Stomach (tissue), 4 donors: ENCODE measurements around the gene C16orf54.
A peak's percentile ranks its signal among the peaks of the same experiment; 100 is the strongest.

ENCODE experiments used
- EP300 ChIP-seq: sonication (generic); formaldehyde crosslinking; IDR thresholded peaks from one replicate; pipeline ENCODE4 v1.6.1; 2017; ENCODE audit warnings: antibody characterized with exemption
- POLR2A ChIP-seq, 4 donors: fragments of 450-650 bp; IDR thresholded peaks; one replicate each; pipeline ENCODE4 v1.6.1; 2016; ENCODE audit warnings: antibody characterized with exemption in 4 of 4, control low read depth in 2 of 4, mild to moderate bottlenecking in 1 of 4, moderate library complexity in 1 of 4
- TF ChIP-seq, protein P1 (sequence below), 7 experiments: fragments of 450-650 bp in 4 of 7; fragments of 200-600 bp in 3 of 7; sonication (generic) in 3 of 7; IDR thresholded peaks; one replicate each; pipeline ENCODE4 v1.5.1; 2016 to 2019; ENCODE audit warnings: antibody characterized with exemption in 7 of 7, control low read depth in 2 of 7, mild to moderate bottlenecking in 1 of 7

DNA sequence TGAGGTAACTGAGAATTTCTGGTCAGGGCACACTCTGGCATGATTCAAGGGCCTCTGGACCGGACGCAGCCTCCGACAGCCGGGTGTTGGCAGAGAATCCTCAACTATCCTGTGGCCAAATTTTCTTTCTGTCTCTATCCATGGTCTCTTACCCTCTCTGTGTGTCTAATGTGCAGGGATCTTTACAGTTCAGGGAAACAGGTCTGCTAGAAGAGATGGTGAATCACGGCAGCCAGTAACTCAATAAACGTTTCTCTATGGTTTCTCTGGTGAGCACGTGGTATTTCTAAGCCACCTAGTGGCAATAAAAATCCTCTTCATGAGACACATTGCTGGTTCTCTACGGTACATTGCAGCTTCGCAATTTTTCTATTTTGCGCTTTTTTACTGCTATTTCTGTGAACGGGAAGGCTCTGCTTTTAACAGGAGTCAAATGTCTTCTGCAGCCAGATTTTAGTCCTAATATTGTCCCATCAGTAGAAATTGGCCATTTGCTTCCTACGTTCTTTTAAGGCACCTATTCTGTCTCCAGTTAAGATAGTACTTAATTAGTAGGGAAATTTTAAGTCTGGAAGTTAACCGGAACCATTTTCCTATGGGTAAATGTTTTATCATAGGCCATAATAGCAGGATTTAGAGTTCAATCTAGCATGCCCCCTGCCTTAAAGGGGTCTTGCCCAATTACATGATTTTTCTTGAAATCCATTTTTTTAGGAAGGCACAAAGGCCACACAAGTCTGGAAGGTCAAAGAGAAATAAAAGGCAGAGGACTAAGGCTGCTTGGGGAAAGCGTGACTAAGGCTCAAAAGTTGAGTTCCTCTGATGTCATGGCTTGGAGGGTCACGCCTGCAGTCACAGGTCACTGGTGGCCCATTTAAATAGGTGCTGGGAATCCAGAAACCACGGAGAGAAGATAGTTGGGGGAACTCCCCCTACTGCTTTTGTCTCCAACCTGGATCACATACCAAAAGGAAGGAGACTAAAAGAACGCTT, 35.3 kb downstream of the C16orf54 start:
- TF ChIP-seq, protein P1, sequence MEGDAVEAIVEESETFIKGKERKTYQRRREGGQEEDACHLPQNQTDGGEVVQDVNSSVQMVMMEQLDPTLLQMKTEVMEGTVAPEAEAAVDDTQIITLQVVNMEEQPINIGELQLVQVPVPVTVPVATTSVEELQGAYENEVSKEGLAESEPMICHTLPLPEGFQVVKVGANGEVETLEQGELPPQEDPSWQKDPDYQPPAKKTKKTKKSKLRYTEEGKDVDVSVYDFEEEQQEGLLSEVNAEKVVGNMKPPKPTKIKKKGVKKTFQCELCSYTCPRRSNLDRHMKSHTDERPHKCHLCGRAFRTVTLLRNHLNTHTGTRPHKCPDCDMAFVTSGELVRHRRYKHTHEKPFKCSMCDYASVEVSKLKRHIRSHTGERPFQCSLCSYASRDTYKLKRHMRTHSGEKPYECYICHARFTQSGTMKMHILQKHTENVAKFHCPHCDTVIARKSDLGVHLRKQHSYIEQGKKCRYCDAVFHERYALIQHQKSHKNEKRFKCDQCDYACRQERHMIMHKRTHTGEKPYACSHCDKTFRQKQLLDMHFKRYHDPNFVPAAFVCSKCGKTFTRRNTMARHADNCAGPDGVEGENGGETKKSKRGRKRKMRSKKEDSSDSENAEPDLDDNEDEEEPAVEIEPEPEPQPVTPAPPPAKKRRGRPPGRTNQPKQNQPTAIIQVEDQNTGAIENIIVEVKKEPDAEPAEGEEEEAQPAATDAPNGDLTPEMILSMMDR (IDR thresholded peaks at IDR 0.05): peak in 5 of 7 experiments; percentile 33 to 69 (median 53)
- TF ChIP-seq EP300 (no peak), POLR2A (IDR thresholded peaks at IDR 0.05) (no peak)
